Muscle of leg (tissue), 11 donors: Measurements from ENCODE around the gene GPT2. TPM values are rescaled to one million over a fixed set of nuclear protein-coding genes. Genes with fewer than 3 reads are reported as not detected.
"Not testable (repeated sequence)": the region's sequence is repeated elsewhere in the genome, so short reads cannot be mapped to it uniquely, and the experiment has no call there.

Source experiments
- DNase-seq: peaks from one replicate; pipeline ENCODE4 v3.0.0; 2013
- H3K27ac ChIP-seq: one replicate; pipeline ENCODE4 v1.5.1; 2013; ENCODE audit warnings: mild to moderate bottlenecking, low read length, control low read depth
- H3K27me3 ChIP-seq: one replicate; pipeline ENCODE4 v1.6.1; 2013; ENCODE audit warnings: low read length; ENCODE audit not compliant: control insufficient read depth, insufficient read depth
- H3K36me3 ChIP-seq: one replicate; pipeline ENCODE4 v1.6.1; 2013; ENCODE audit warnings: low read length; ENCODE audit not compliant: control insufficient read depth, insufficient read depth
- H3K4me1 ChIP-seq: one replicate; pipeline ENCODE4 v1.6.1; 2013; ENCODE audit warnings: low read length; ENCODE audit not compliant: control insufficient read depth, insufficient read depth
- H3K4me3 ChIP-seq: one replicate; pipeline ENCODE4 v1.5.1; 2013; ENCODE audit warnings: low read length, control low read depth
- H3K9me3 ChIP-seq: replicated peaks from 2 replicates; pipeline ENCODE4 v1.6.1; 2013; ENCODE audit warnings: low read depth, low read length; ENCODE audit not compliant: control insufficient read depth
- WGBS: methylation state at CpG from one replicate; pipeline ENCODE4 v1.1.5; 2013; ENCODE audit warnings: missing lambda C conversion rate; ENCODE audit not compliant: insufficient coverage; 5-methylcytosine and 5-hydroxymethylcytosine counted together
- polyA plus RNA-seq, 8 donors: library from polyadenylated mRNA; unstranded; fragments of 120-200 nt; gene quantifications; one replicate each; pipeline versions ENCODE4 v1.2.1 to v1.2.3, GENCODE V29; 2013; ENCODE audit warnings: inconsistent platforms in 1 of 8, low replicate concordance in 1 of 8; ENCODE audit not compliant: insufficient read length in 8 of 8, insufficient read depth in 1 of 8
- total RNA-seq: library from RNA; stranded (reverse); fragments of 120-200 nt; gene quantifications from one replicate; pipeline ENCODE4 v1.2.4, GENCODE V29; 2013

The GPT2 gene
- total and polyA plus RNA-seq, 9 donors: 18.9 to 37.5 (median 26.9) TPM

GRCh38 chr16:46932802-46933201 is 48.6 kb downstream of the GPT2 start:
- H3K27ac ChIP-seq: no peak overlapping the region
- 17% methylated on average over 2 of the region's 7 CpGs for WGBS
- H3K4me3 ChIP-seq: no peak overlapping the region
- DNase-seq: peak; percentile 30
- no peaks in the 10 kb centered on the region for H3K27me3 ChIP-seq
- H3K9me3 ChIP-seq: no peaks in the 10 kb centered on the region
- H3K36me3 ChIP-seq: peaks cover 17% of the 10 kb centered on the region
- H3K4me1 ChIP-seq: no peaks in the 10 kb centered on the region

DNA sequence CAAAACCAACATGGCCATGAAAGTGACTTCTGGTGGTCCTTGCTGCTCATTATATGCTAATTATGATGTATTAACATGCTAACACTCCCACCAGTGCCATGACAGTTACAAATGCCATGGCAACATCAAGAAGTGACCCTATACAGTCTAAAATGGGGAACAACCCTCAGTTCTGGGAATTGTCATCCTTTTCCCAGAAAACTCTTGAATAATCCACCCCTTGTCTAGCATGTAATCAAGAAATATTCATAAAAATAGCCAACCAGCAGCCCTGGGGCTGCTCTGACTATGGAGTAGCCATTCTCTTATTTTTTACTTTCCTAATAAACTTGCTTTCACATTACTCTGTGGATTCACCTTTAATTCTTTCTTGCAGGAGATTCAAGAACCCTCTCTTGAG is 53.4 kb downstream of the GPT2 start:
- no peak for DNase-seq
- Histone ChIP-seq H3K9me3 (no peaks in the 10 kb centered on the region), H3K4me3 (no peak overlapping the region), H3K4me1 (no peaks in the 10 kb centered on the region), H3K36me3 (no peaks in the 10 kb centered on the region), H3K27ac (no peak overlapping the region), H3K27me3 (no peaks in the 10 kb centered on the region)

GRCh38 chr16:46944713-46945112 is 60.6 kb downstream of the GPT2 start:
- not testable (repeated sequence) for H3K27me3 ChIP-seq, H3K9me3 ChIP-seq, H3K27ac ChIP-seq, DNase-seq, H3K4me1 ChIP-seq, H3K36me3 ChIP-seq, H3K4me3 ChIP-seq
- WGBS: 84% methylated on average over 6 of the region's 8 CpGs

DNA sequence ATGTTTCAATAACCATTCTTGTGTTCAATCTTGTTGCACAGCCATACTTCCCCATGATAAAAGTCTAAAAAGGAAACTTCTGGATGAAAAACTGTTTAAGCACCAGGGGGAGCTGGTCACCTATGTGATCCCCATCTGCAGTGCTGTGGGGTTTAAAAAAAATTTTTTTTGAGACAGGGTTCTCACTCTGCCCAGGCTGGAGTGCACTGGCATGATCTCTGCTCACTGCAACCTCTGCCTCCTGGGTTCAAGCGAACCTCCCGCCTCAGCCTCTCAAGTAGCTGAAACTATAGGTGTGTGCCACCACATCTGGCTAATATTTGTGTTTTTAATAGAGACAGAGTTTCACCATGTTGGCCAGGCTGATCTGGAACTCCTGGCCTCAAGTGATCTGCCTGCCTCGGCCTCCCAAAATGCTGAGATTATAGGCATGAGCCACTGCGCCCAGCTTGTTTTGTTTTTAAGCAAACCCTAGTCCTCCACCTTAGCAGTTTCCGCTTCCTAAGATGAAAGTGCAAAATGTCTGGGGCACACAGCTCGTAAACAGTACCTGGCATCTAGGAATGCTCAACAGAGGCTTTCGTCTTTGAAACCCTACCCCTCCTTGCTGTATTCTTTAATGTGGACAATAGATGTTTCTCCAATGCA is 63.9 kb downstream of the GPT2 start:
- Histone ChIP-seq H3K4me3 (no peak overlapping the region), H3K27me3 (no peaks in the 10 kb centered on the region), H3K36me3 (no peaks in the 10 kb centered on the region), H3K4me1 (no peaks in the 10 kb centered on the region), H3K27ac (no peak overlapping the region), H3K9me3 (no peaks in the 10 kb centered on the region)
- 83% methylated on average over 6 of the region's 7 CpGs for WGBS
- DNase-seq: peak; percentile 18

DNA sequence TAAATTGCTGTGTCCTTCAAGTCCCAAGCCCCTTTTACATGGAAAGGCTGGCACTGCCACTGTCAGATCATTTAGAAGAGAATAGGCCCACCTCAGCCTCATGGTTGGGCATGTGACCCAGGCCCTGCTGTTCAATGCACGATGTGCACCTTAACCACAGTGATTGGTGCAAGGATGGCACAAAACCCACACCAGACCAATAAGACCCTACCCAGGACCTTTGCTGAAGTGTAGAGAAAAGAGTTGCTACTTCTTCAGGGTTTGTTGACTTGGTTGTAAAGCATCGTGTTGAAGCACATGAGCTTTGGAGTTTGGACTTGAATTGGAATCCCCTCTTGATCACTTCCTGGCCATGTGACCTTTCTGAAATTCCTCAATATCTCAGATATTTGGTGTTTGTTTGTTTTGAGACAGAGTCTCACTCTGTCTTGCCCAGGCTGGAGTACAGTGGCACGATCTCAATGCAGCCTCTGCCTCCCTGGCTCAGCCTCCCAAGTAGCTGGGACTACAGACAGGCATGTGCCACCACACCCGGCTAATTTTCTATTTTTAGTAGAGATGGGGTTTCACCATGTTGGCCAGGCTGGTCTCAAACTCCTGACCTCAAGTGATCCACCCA is 64.5 kb downstream of the GPT2 start:
- Histone ChIP-seq H3K4me3 (no peak overlapping the region), H3K4me1 (no peaks in the 10 kb centered on the region), H3K36me3 (no peaks in the 10 kb centered on the region), H3K27ac (no peak overlapping the region), H3K27me3 (no peaks in the 10 kb centered on the region), H3K9me3 (no peaks in the 10 kb centered on the region)
- DNase-seq: no peak
- WGBS: no CpG with 5 or more reads among the region's 4 CpGs

GRCh38 chr16:46949241-46949892 is 65.2 kb downstream of the GPT2 start:
- WGBS: 90% methylated on average over 6 of the region's 7 CpGs
- H3K27me3 ChIP-seq: no peaks in the 10 kb centered on the region
- H3K4me3 ChIP-seq: no peak overlapping the region
- no peaks in the 10 kb centered on the region for H3K9me3 ChIP-seq
- H3K4me1 ChIP-seq: no peaks in the 10 kb centered on the region
- peaks cover under 1% of the 10 kb centered on the region for H3K36me3 ChIP-seq
- DNase-seq: no peak
- no peak overlapping the region for H3K27ac ChIP-seq

DNA sequence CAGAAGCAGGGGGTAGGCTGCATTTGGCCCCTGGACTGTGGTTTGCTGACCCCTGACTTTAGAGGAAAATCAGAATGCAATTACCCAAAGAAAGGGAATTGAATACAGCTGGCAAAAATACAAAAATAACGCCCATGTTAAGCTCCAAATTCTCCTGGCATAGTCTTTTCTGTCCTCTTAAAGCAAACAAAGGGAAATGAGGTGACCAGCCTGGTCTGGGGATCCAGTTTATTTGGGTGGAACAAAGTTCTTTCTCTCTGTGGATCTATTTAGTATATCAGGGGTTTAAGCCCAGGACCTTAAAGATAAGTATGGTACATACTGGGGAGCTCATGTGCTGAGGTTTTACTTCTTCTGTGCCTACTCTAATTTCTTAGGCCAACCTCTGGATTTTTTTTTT is 65.8 kb downstream of the GPT2 start:
- H3K27me3 ChIP-seq: no peaks in the 10 kb centered on the region
- H3K4me1 ChIP-seq: no peaks in the 10 kb centered on the region
- no CpG with 5 or more reads among the region's 1 CpG for WGBS
- H3K9me3 ChIP-seq: no peaks in the 10 kb centered on the region
- H3K4me3 ChIP-seq: no peak overlapping the region
- peaks cover 5% of the 10 kb centered on the region for H3K36me3 ChIP-seq
- H3K27ac ChIP-seq: no peak overlapping the region
- DNase-seq: no peak

DNA sequence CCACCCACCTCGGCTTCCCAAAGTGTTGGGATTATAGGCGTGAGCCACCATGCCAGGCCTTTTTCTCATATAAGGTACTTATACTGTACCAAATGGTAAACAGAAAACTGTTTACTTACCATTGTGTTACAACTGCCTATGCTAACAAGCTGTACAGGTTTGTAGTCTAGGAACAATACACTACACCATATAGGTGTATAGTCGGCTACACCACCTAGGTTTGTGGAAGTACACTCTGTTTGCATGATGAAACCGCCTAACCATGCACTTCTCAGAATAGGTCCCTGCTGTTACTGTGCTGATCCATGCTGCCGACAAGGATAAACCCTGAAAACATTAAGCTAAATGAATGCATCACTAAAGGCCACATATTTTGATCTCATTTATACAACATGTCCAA is 70.4 kb downstream of the GPT2 start:
- no peak for DNase-seq
- Histone ChIP-seq H3K4me1 (no peaks in the 10 kb centered on the region), H3K27ac (no peak overlapping the region), H3K9me3 (no peaks in the 10 kb centered on the region), H3K4me3 (no peak overlapping the region), H3K27me3 (no peaks in the 10 kb centered on the region), H3K36me3 (peaks cover 35% of the 10 kb centered on the region)
- 75% methylated on average over 1 of the region's 5 CpGs for WGBS

- Histone ChIP-seq H3K27me3 (no peaks in the 10 kb centered on the region), H3K9me3 (no peaks in the 10 kb centered on the region), H3K36me3 (peaks cover 81% of the 10 kb centered on the region), H3K4me3 (no peak overlapping the region), H3K4me1 (no peaks in the 10 kb centered on the region), H3K27ac (no peak overlapping the region)
- DNase-seq: peak; percentile 6
- WGBS: 83% methylated on average over 1 of the region's 9 CpGs
Measured at GRCh38 chr16:46961373-46962353, 77.5 kb downstream of the GPT2 start.

DNA sequence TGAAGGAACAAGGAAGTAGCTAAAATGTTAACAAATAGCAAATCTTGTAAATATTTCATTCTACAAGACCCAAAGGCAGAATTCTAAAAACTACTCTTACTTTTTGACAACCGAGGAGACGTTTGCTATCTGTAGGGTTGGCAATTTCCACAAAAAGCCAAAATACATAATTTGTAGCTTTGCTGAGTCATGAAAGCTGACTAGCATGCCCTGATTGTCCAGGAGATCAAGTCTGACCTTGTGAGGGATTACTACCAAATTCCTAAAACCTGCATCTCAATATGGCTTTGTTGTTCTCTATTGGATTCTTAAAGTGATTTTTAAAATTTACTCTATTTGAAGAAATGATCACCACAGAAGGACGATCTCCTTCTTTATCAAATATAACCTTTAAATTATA is 78.5 kb downstream of the GPT2 start:
- H3K4me3 ChIP-seq: no peak overlapping the region
- no peaks in the 10 kb centered on the region for H3K27me3 ChIP-seq
- WGBS: 65% methylated on average over 2 of the region's 3 CpGs
- no peaks in the 10 kb centered on the region for H3K9me3 ChIP-seq
- no peaks in the 10 kb centered on the region for H3K4me1 ChIP-seq
- no peak for DNase-seq
- H3K36me3 ChIP-seq: peaks cover 81% of the 10 kb centered on the region
- no peak overlapping the region for H3K27ac ChIP-seq
